ENCODE data around the gene NPTXR.

DNA sequence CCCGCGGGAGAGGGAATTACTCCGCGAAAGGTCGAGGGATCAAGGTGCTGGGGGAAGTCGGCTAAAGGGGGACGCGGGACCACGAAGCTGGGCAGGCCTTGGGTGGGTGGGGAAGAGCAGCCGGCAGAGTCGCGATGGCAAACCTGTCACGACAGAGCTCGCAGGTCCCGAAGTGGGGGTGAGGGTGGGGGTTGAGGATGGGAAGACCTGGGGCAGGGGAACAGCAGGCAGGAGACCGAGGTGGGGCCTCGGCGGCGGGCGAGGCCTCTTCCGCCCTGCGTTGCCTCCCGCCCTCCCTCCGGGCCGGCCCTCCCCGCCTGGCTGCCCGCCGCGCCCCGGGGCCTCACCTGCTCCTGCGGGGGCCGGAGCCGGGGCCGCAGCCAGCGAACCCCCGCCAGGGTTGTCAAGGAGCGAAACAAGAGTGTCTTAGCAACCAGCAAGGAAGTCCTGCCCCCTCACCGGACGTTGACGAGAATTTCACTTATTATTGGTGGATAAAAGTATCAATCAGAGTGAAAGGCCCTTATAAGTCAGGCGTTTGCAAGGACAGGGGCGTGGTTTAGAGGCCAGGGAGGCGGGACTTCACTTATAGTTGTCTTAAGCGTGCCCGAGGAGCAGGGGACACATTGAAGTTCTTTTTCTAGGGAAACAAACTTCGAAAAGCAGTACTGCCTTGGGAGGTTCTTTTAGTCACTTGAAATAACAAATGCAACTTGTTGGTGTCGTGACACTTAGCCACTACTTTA, 49.9 kb downstream of the NPTXR start, which contains the start of gene DNAL4:
- TF ChIP-seq, protein P1, sequence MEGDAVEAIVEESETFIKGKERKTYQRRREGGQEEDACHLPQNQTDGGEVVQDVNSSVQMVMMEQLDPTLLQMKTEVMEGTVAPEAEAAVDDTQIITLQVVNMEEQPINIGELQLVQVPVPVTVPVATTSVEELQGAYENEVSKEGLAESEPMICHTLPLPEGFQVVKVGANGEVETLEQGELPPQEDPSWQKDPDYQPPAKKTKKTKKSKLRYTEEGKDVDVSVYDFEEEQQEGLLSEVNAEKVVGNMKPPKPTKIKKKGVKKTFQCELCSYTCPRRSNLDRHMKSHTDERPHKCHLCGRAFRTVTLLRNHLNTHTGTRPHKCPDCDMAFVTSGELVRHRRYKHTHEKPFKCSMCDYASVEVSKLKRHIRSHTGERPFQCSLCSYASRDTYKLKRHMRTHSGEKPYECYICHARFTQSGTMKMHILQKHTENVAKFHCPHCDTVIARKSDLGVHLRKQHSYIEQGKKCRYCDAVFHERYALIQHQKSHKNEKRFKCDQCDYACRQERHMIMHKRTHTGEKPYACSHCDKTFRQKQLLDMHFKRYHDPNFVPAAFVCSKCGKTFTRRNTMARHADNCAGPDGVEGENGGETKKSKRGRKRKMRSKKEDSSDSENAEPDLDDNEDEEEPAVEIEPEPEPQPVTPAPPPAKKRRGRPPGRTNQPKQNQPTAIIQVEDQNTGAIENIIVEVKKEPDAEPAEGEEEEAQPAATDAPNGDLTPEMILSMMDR (IDR thresholded peaks at IDR 0.05) = no peak
- TF ChIP-seq EP300 (IDR thresholded peaks at IDR 0.05) (no peak), POLR2AphosphoS5 (IDR thresholded peaks at IDR 0.05) (peak; percentile 53), POLR2A (IDR thresholded peaks at IDR 0.05) (peak; percentile 62 to 63)
